Transverse colon (tissue), 4 donors: ENCODE results near the gene EFEMP1.

ENCODE experiments used
- CTCF ChIP-seq, 5 experiments: fragments of 200-600 bp in 3 of 5; fragments of 450-650 bp in 2 of 5; sonication (generic) in 3 of 5; IDR thresholded peaks; 1 replicate in 2 of 5; 2 replicates in 3 of 5; pipeline ENCODE4 v1.5.1; 2016 to 2017; ENCODE audit warnings: antibody characterized with exemption in 5 of 5, inconsistent platforms in 3 of 5, mild to moderate bottlenecking in 2 of 5, moderate library complexity in 1 of 5
- EP300 ChIP-seq: sonication (generic); formaldehyde crosslinking; IDR thresholded peaks from one replicate; pipeline ENCODE4 v1.6.1; 2017; ENCODE audit warnings: antibody characterized with exemption, low read depth
- POLR2A ChIP-seq: fragments of 450-650 bp; IDR thresholded peaks from one replicate; pipeline ENCODE4 v1.6.1; 2016; ENCODE audit warnings: antibody characterized with exemption, mild to moderate bottlenecking, moderate library complexity
- POLR2AphosphoS5 ChIP-seq, 3 donors: sonication (generic); formaldehyde crosslinking; IDR thresholded peaks; one replicate each; pipeline ENCODE4 v1.6.1; 2016; ENCODE audit warnings: antibody characterized with exemption in 3 of 3

- TF ChIP-seq CTCF (IDR thresholded peaks at IDR 0.05) (no peak), POLR2A (no peak), EP300 (no peak), POLR2AphosphoS5 (IDR thresholded peaks at IDR 0.05) (no peak)
Measured at GRCh38 chr2:55846426-55846825, 77.2 kb downstream of the EFEMP1 start.
